DND-41 (cell line): ENCODE results near the gene HDAC4.
A peak's percentile ranks its signal among the peaks of the same experiment; 100 is the strongest.

Experiments
- ATAC-seq: fragments of 200-7000 bp; cut with Tn5 transposase; 3 replicates; pipeline ENCODE4 v1.9.1; 2021; ENCODE audit warnings: low read depth; ENCODE audit not compliant: insufficient read depth
- DNase-seq: peaks from one replicate; pipeline ENCODE4 v3.0.0-alpha.2; 2020
- H2AFZ ChIP-seq: 2 replicates; pipeline ENCODE4 v1.6.0; 2012; ENCODE audit warnings: low read depth, low read length
- H3K27ac ChIP-seq: 2 replicates; pipeline ENCODE4 v1.5.1; 2012; ENCODE audit warnings: low read length, inconsistent platforms
- H3K27me3 ChIP-seq: fragments of 200-600 bp; sonication (generic); 2 replicates; pipeline ENCODE4 v1.6.0; 2012; ENCODE audit warnings: low read length, mild to moderate bottlenecking, inconsistent platforms; ENCODE audit not compliant: insufficient read depth, poor library complexity
- H3K36me3 ChIP-seq: 2 replicates; pipeline ENCODE4 v1.5.1; 2012; ENCODE audit warnings: low read length, inconsistent platforms; ENCODE audit not compliant: insufficient read depth
- H3K4me1 ChIP-seq: 2 replicates; pipeline ENCODE4 v1.5.1; 2012; ENCODE audit warnings: mild to moderate bottlenecking, low read length; ENCODE audit not compliant: insufficient read depth
- H3K4me2 ChIP-seq: 2 replicates; pipeline ENCODE4 v1.6.0; 2012; ENCODE audit warnings: mild to moderate bottlenecking, moderate library complexity, low read length, inconsistent platforms; ENCODE audit not compliant: insufficient read depth
- H3K4me3 ChIP-seq, 2 experiments: fragments of 200-600 bp in 1 of 2; shearing (Covaris generic) in 1 of 2; 2 replicates each; pipeline ENCODE4 v1.5.1; 2012 to 2016; ENCODE audit warnings: inconsistent platforms in 2 of 2, low read length in 2 of 2, mild to moderate bottlenecking in 2 of 2, low read depth in 1 of 2, moderate library complexity in 1 of 2
- H3K79me2 ChIP-seq: 2 replicates; pipeline ENCODE4 v1.6.0; 2012; ENCODE audit warnings: low read length, inconsistent platforms; ENCODE audit not compliant: insufficient read depth
- H3K9ac ChIP-seq: 2 replicates; pipeline ENCODE4 v1.6.0; 2012; ENCODE audit warnings: low read depth, mild to moderate bottlenecking, inconsistent platforms, low read length, moderate library complexity
- H3K9me3 ChIP-seq: 2 replicates; pipeline ENCODE4 v1.5.1; 2012; ENCODE audit warnings: low read length, moderate library complexity, mild to moderate bottlenecking, inconsistent platforms; ENCODE audit not compliant: insufficient read depth, severe bottlenecking
- H4K20me1 ChIP-seq: 2 replicates; pipeline ENCODE4 v1.6.0; 2012; ENCODE audit warnings: low read length; ENCODE audit not compliant: insufficient read depth
- CTCF ChIP-seq: IDR thresholded peaks from 2 replicates; pipeline ENCODE4 v1.5.1; 2012; ENCODE audit warnings: borderline replicate concordance, low read length, moderate library complexity, mild to moderate bottlenecking; ENCODE audit not compliant: poor library complexity, severe bottlenecking; ENCODE audit errors: extremely low read depth
- EZH2 ChIP-seq: IDR thresholded peaks from 3 replicates; pipeline ENCODE4 v1.6.1; 2012; ENCODE audit warnings: borderline replicate concordance, low read depth, mild to moderate bottlenecking, moderate library complexity, low read length, inconsistent platforms; ENCODE audit not compliant: severe bottlenecking

HDAC4 gene

GRCh38 chr2:239378021-239378917 lies 22.6 kb downstream of the HDAC4 start:
- Histone ChIP-seq H3K4me2 (no peak overlapping the region), H3K4me3 (no peak overlapping the region), H2AFZ (no peak overlapping the region), H3K36me3 (peaks cover 92% of the 10 kb centered on the region), H3K9ac (no peak overlapping the region), H3K27me3 (no peaks in the 10 kb centered on the region), H3K27ac (peak overlapping the region; percentile 63), H4K20me1 (peaks cover 85% of the 10 kb centered on the region), H3K79me2 (peaks cover 99% of the 10 kb centered on the region), H3K9me3 (no peaks in the 10 kb centered on the region), H3K4me1 (peaks cover 55% of the 10 kb centered on the region)
- TF ChIP-seq CTCF (no peak), EZH2 (no peak)
- DNase-seq: no peak
- no peak for ATAC-seq

GRCh38 chr2:239377591-239377990 lies 23.2 kb downstream of the HDAC4 start:
- Histone ChIP-seq H3K4me2 (no peak overlapping the region), H4K20me1 (peaks cover 85% of the 10 kb centered on the region), H3K9me3 (no peaks in the 10 kb centered on the region), H3K36me3 (peaks cover 92% of the 10 kb centered on the region), H3K27ac (peak overlapping the region; percentile 61), H3K27me3 (no peaks in the 10 kb centered on the region), H2AFZ (no peak overlapping the region), H3K4me3 (no peak overlapping the region), H3K79me2 (peaks cover 99% of the 10 kb centered on the region), H3K9ac (no peak overlapping the region), H3K4me1 (peaks cover 57% of the 10 kb centered on the region)
- DNase-seq: no peak
- no peak for ATAC-seq
- TF ChIP-seq CTCF (no peak), EZH2 (no peak)

- Histone ChIP-seq H3K36me3 (peaks cover 92% of the 10 kb centered on the region), H3K4me2 (no peak overlapping the region), H3K9me3 (no peaks in the 10 kb centered on the region), H2AFZ (no peak overlapping the region), H3K9ac (no peak overlapping the region), H3K79me2 (peaks cover 99% of the 10 kb centered on the region), H4K20me1 (peaks cover 85% of the 10 kb centered on the region), H3K27me3 (no peaks in the 10 kb centered on the region), H3K27ac (peak overlapping the region; percentile 61), H3K4me3 (no peak overlapping the region), H3K4me1 (peaks cover 63% of the 10 kb centered on the region)
- no peak for TF ChIP-seq EZH2
- TF ChIP-seq CTCF: no peak
- ATAC-seq: no peak
- DNase-seq: no peak
Measured at GRCh38 chr2:239376942-239377531, 23.8 kb downstream of the HDAC4 start.
